ELF-1 (cell line): ENCODE measurements around the gene TIMM13.
"Not testable (repeated sequence)": the region's sequence is repeated elsewhere in the genome, so short reads cannot be mapped to it uniquely, and the experiment has no call there.

Experiments
- DNase-seq: peaks from one replicate; pipeline ENCODE4 v3.0.0-alpha.2; 2016; ENCODE audit warnings: low read depth, low spot score

TIMM13 gene

DNA sequence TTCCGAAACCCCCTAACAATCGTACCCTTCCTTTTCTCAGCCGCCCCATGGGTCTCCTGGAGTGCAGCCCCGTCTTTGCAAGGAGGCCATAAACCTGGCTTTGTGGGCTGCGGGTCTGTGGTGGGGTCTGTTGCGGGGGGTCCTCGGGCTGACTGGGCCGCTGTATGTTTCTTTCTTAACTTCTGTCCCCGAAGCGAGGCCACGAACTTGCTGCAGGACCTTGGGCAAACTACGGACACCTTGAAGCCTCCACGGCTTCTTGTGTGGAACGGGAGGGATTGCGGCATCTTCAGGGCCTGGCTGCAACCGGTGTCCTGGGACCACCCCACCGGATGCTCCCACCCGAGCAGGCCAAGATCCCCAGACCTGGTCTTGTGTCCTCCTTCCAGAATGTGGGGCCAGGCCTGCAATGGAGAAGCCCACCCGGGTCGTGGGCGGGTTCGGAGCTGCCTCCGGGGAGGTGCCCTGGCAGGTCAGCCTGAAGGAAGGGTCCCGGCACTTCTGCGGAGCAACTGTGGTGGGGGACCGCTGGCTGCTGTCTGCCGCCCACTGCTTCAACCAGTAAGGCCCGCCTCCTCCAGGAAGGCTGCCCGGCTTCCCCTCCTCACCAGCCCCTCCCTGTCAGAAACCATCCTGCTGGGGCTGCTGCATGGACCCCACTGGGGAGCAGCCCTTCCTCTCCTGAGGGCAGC is 12.0 kb downstream of the TIMM13 start:
- DNase-seq, result no peak

DNA sequence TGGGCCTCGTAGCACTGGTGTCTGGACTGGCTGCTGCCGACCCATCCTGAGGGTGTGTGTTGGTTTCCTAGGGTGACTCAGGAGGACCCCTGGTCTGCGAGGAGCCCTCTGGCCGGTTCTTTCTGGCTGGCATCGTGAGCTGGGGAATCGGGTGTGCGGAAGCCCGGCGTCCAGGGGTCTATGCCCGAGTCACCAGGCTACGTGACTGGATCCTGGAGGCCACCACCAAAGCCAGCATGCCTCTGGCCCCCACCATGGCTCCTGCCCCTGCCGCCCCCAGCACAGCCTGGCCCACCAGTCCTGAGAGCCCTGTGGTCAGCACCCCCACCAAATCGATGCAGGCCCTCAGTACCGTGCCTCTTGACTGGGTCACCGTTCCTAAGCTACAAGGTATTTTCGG is 13.8 kb downstream of the TIMM13 start:
- DNase-seq, result no peak

DNA sequence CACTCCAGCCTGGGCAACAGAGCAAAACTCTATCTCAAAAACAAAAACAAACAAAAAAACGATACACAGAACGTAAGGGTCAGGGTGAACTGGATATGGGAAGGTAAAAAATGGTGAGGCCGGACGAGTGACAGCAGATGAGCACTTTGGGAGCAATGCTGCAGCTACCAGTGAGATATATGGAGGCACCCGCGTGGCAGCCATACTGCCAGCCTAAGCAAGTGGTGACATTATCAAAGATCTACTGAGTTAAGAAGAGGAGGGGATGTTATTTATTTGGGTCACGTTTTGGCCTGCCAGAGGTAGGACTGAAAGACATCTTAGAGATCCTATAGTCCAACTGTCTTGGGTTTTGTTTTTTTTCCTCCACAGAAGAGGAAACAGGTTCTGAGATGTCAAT is 14.2 kb downstream of the TIMM13 start:
- DNase-seq, result no peak

- no peak for DNase-seq
Measured at GRCh38 chr19:2412449-2412848, 14.9 kb downstream of the TIMM13 start.

GRCh38 chr19:2411709-2412108 is 15.7 kb downstream of the TIMM13 start:
- no peak for DNase-seq

DNA sequence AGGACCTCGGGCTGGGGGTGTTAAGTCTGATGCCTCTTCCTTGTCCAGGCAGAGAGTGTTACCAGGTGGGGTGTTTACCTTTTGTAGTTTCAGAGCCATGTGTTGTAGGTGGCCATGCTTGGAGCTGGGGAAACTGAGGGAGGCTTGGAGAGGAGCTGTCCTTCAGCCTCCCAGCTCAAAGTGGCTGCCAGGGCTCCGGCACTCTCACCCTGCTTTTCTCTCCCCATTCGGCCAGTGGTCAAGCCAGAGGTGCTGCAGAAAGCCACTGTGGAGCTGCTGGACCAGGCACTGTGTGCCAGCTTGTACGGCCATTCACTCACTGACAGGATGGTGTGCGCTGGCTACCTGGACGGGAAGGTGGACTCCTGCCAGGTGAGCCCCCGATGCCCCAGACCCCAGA is 17.4 kb downstream of the TIMM13 start:
- DNase-seq, result no peak

DNA sequence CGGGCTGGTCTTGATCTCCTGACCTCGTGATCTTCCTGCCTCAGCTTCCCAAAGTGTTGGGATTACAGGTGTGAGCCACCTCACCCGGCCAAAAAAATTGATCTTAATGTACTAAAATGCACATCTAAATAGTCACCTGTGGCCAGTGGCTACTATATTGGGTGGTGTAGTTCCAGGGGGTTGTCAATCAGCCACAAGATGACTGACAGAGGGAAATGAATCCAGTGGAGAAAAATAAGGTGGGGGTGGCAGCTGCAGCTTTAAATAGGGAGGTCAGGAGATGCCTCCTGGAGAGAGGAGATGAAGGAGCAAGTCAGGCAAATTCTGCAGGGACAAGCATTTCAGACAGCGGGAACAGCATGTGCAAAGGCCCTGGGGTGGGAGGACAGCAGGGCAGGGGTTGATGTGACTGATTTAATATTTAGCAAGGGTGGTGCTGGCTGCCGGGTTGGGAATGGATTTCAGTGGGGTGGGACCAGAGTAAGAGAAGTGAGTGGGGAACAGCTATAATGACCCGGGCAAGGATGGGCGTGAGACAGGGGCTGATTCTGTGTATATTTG is 18.0 kb downstream of the TIMM13 start:
- DNase-seq, result no peak

DNA sequence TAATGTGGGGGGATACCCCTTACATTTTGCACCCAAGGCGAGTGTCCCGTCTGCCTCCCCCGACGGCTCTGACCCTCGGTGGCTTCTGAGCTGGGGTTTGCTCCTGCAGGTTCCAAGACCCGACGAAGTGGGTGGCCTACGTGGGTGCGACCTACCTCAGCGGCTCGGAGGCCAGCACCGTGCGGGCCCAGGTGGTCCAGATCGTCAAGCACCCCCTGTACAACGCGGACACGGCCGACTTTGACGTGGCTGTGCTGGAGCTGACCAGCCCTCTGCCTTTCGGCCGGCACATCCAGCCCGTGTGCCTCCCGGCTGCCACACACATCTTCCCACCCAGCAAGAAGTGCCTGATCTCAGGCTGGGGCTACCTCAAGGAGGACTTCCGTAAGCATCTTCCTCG is 19.1 kb downstream of the TIMM13 start:
- DNase-seq, result no peak

GRCh38 chr19:2399582-2399981 is 27.8 kb downstream of the TIMM13 start:
- no peak for DNase-seq

GRCh38 chr19:2398735-2399305 is 28.6 kb downstream of the TIMM13 start:
- no peak for DNase-seq

DNA sequence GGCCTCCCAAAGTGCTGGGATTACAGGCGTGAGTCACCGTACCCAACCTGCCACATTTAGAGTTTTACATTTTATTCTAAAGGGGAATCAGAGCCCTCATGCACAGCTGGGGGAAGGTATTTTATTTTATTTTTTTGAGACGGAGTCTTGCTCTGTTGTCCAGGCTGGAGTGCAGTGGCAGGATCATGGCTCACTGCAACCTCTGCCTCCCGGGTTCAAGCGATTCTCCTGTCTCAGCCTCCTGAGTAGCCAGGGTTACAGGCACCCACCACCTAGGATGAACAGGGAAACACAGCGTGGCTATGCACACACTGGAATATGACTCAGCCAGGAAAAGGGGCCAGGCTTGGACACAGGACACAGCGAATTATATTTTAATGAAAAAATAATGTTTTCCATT is 30.2 kb downstream of the TIMM13 start:
- DNase-seq, result not testable (repeated sequence)

DNA sequence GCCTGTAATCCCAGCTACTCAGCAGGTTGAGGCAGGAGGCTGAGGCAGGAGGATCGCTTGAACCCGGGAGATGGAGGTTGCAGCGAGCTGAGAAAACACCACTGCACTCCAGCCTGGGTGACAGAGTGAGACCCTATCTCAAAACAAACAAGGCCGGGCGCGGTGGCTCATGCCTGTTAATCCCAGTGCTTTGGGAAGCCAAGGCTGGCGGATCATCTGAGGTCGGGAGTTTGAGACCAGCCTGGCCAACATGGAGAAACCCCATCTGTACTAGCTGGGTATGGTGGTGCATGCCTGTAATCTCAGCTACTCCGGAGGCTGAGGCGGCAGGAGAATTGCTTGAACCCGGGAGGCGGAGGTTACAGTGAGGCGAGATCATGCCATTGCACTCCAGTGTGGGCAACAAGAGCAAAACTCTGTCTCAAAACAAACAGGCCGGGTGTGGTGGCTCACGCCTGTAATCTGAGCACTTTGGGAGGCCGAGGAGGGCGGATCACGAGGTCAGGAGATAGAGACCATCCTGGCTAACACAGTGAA is 32.0 kb downstream of the TIMM13 start:
- DNase-seq, result not testable (repeated sequence)

DNA sequence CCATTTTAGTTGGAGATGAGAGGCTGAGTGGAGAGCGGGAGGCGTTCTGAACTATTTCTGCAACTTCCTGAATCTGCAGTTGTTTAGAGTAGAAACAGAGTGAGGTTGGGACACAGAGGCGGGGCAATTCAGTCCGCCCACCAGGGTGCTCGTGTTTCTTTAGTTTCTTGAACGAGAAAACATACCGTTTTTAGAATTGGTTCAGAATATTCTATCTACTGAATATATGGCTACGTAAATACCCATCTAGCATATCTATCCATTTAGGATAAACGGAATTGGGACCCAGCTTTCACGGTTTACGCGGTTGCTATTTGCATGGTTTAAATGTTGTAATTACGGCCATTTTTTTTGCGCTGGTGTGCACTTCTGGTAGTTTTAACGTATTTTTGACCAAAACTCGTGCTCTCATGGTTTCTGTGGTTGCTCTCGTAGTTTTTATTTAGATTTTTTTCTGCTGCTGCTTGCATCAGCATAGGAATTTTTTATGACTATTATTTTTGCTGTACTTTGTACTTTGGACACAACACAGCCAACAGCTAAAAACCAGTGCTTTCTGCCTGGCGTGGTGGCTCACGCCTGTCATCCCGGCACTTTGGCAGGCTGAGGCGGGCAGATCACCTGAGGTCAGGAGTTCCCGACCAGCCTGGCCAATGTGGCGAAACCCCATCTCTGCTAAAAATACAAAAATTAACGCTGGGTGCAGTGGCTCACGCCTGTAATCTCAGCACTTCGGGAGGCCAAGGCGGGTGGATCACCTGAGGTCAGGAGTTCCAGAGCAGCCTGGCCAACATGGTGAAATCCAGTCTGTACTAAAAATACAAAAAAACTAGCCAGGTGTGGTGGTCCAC is 32.7 kb downstream of the TIMM13 start:
- DNase-seq, result no peak

- no peak for DNase-seq
Measured at GRCh38 chr19:2394054-2394441, 33.3 kb downstream of the TIMM13 start.

DNA sequence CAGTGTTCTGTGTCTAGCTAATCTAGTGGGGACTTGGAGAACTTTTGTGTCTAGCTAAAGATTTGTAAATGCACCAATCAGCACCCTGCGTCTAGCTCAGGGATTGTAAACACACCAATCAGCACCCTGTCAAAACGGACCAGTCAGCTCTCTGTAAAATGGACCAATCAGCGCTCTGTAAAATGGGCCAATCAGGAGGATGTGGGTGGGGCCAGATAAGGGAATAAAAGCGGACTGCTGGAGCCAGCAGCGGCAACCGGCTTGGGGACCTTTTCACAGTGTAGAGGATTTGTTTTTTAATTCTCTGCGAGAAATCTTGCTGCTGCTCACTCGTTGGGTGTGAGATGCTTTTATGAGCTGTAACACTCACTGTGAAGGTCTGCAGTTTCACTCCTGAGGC is 34.5 kb downstream of the TIMM13 start:
- DNase-seq, result peak; percentile 23

DNA sequence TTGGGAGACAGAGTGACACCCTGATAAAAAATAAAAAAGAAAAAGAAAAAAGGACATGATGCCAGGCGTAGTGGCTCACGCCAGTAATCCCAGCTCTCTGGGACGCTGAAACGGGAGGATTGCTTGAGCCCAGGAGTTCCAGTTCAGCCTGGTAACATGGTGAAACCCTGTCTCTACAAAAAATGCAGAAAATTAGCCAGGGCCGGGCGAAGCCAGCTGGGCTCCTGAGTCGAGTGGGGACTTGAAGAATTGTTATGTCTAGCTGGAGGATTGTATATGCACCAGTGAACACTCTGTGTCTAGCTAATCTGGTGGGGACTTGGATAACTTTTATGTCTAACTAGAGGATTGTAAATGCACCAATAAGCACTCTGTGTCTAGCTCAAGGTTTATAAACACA is 35.0 kb downstream of the TIMM13 start:
- no peak for DNase-seq

GRCh38 chr19:2391118-2391725 is 36.2 kb downstream of the TIMM13 start:
- peak; percentile 47 for DNase-seq

DNA sequence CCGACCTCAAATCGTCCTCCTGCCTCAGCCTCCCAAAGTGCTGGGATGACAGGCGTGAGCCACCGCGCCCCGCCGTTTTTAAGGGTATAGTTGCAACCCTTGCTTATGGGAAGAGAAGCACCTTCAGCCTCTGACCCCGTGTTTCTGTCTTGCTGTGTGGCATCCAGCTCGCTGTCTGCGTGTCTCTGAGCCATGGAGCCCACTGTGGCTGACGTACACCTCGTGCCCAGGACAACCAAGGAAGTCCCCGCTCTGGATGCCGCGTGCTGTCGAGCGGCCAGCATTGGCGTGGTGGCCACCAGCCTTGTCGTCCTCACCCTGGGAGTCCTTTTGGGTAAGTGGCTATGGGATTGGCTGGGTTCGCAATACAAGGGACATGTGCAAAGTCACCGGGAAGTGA is 37.8 kb downstream of the TIMM13 start:
- no peak for DNase-seq

DNA sequence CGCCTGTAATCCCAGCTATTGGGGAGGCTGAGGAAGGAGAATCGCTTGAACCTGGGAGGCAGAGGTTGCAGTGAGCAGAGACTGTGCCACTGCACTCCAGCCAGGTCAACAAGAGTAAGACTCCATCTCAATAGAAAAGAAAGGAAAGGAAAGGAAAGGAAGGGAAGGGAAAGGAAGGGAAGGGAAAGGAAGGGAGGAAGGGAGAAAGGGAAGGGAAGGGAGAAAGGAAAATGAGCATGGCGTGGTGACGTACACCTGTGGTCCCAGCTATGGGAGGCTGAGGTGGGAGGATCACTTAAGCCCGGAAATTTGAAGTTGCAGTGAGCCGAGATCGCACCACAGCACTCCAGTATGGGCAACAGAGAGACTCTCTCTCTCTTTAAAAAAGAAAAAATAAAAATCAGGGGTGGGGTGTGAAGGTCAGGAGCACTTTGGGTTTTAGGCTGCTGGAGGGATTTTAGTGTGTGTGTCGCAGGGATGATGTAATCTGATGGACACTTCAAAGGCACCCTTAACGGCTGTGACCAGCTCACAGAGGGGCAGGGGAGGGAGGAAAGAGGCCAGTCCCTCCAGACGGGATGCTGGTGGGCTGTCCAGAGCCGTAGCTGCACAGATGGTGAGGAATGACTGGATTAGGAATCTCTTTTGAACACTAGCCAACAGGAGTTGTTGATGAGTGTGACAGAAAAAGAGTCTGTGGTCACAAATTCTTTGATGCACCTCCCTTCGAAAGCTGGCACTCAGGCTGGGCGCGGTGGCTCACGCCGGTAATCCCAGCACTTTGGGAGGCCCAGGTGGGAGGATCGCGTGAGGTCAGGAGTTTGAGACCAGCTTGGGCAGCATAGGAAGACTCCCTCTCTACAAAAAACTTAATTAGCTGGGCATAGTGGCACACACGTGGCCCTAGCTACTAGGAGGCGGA is 39.8 kb downstream of the TIMM13 start:
- DNase-seq, result no peak

GRCh38 chr19:2385053-2385721 is 42.2 kb downstream of the TIMM13 start:
- peak; percentile 92 for DNase-seq
